AG04450 (cell line): ENCODE measurements around the gene SEC23IP. TPM values are rescaled to one million over a fixed set of nuclear protein-coding genes. Genes with fewer than 3 reads are reported as not detected.

Experiments
- CTCF ChIA-PET: fragments of 300-600, 350-600 bp; formaldehyde crosslinking; extraction: SDS; loops from one replicate; lab custom pipeline; 2022; ENCODE audit warnings: antibody characterized with exemption, inconsistent platforms; lab: Charles Lee
- POLR2A ChIA-PET: fragments of 350-600 bp; formaldehyde crosslinking; extraction: SDS; loops from one replicate; lab custom pipeline; 2021; ENCODE audit warnings: antibody characterized with exemption, inconsistent platforms; lab: Yijun Ruan, JAX
- DNase-seq: peaks from one replicate; pipeline ENCODE4 v3.0.0-alpha.2; 2011; ENCODE audit warnings: low read depth, low spot score
- H3K27ac ChIP-seq: one replicate; pipeline ENCODE4 v1.5.1; 2012; ENCODE audit warnings: low read depth, low read length, control low read depth
- H3K27me3 ChIP-seq: one replicate; pipeline ENCODE4 v1.6.0; 2012; ENCODE audit warnings: low read length; ENCODE audit not compliant: control insufficient read depth, insufficient read depth
- H3K4me3 ChIP-seq: 2 replicates; pipeline ENCODE4 v1.5.1; 2011; ENCODE audit warnings: mild to moderate bottlenecking, low read depth, low read length, control low read depth
- H3K9me3 ChIP-seq: 2 replicates; pipeline ENCODE4 v1.5.1; 2012; ENCODE audit warnings: low read length; ENCODE audit not compliant: control insufficient read depth, insufficient read depth
- CTCF ChIP-seq: IDR thresholded peaks from 2 replicates; pipeline ENCODE4 v1.5.1; 2011; ENCODE audit warnings: low read depth, low read length, control low read depth, inconsistent platforms
- polyA plus RNA-seq: library from polyadenylated mRNA; depleted of rRNA; stranded (reverse); fragments of >200 nt; gene quantifications from 2 replicates; pipeline ENCODE4 v1.2.3, GENCODE V29; 2011

SEC23IP gene
- polyA plus RNA-seq, 1 experiment, result 62.8 TPM

- no peak overlapping the region for H3K4me3 ChIP-seq
- ChIA-PET POLR2A (no interaction called here), CTCF (interaction anchor here (0.6 to 11.6 kb wide), 9 partner anchors 11 to 205 kb away, joined by 3 to 359 read pairs (median 23); partner anchors contain the start of genes INPP5F and MCMBP)
- H3K27me3 ChIP-seq, result no peaks in the 10 kb centered on the region
- TF ChIP-seq CTCF, result no peak
- no peaks in the 10 kb centered on the region for H3K9me3 ChIP-seq
- no peak overlapping the region for H3K27ac ChIP-seq
- no peak for DNase-seq
Observed at GRCh38 chr10:119860866-119861607, 31.5 kb upstream of the SEC23IP start.

GRCh38 chr10:119862524-119862923, 30.0 kb upstream of the SEC23IP start:
- POLR2A ChIA-PET, result interaction anchor here (0.6 kb wide), 1 partner anchor 51 kb away, joined by 3 read pairs; no protein-coding TSS in a partner anchor

GRCh38 chr10:119863951-119864565, 28.5 kb upstream of the SEC23IP start:
- POLR2A ChIA-PET, result no interaction called here
- no peak for TF ChIP-seq CTCF

More at GRCh38 chr10:119862524-119862923, 30.0 kb upstream of the SEC23IP start:
- CTCF ChIA-PET, result interaction anchor here (0.9 to 11.6 kb wide), 5 partner anchors 9 to 254 kb away, joined by 4 to 359 read pairs (median 4); partner anchors contain the start of gene MCMBP
- DNase-seq, result no peak
- no peak overlapping the region for H3K4me3 ChIP-seq
- H3K27ac ChIP-seq, result no peak overlapping the region
- H3K9me3 ChIP-seq, result no peaks in the 10 kb centered on the region
- no peak for TF ChIP-seq CTCF
- H3K27me3 ChIP-seq, result no peaks in the 10 kb centered on the region

GRCh38 chr10:119865699-119866240, 26.8 kb upstream of the SEC23IP start:
- Histone ChIP-seq H3K9me3 (no peaks in the 10 kb centered on the region), H3K27me3 (no peaks in the 10 kb centered on the region), H3K27ac (no peak overlapping the region), H3K4me3 (no peak overlapping the region)
- ChIA-PET POLR2A (no interaction called here), CTCF (interaction anchor here (11.6 kb wide), 1 partner anchor 116 kb away, joined by 359 read pairs; no protein-coding TSS in a partner anchor)
- no peak for DNase-seq
- no peak for TF ChIP-seq CTCF

More at GRCh38 chr10:119863951-119864565, 28.5 kb upstream of the SEC23IP start:
- Histone ChIP-seq H3K4me3 (no peak overlapping the region), H3K27me3 (no peaks in the 10 kb centered on the region), H3K27ac (no peak overlapping the region), H3K9me3 (no peaks in the 10 kb centered on the region)
- CTCF ChIA-PET, result interaction anchor here (0.7 to 11.6 kb wide), 3 partner anchors 23 to 256 kb away, joined by 4 to 359 read pairs (median 4); no protein-coding TSS in a partner anchor
- DNase-seq, result no peak
